H9 (cell line): ENCODE measurements around the gene STX8. TPM values are rescaled to one million over a fixed set of nuclear protein-coding genes. Genes with fewer than 3 reads are reported as not detected.
A peak's percentile ranks its signal among the peaks of the same experiment; 100 is the strongest.

ENCODE experiments used
- DNase-seq: peaks from one replicate; pipeline ENCODE4 v3.0.0-alpha.2; 2017
- H2AFZ ChIP-seq: one replicate; pipeline ENCODE4 v1.6.1; 2013; ENCODE audit warnings: mild to moderate bottlenecking, low read length, control low read depth, moderate library complexity
- H2AK5ac ChIP-seq: 2 replicates; pipeline ENCODE4 v1.6.1; 2013; ENCODE audit warnings: low read length, control low read depth, mixed read lengths; ENCODE audit not compliant: insufficient read length
- H2BK120ac ChIP-seq: one replicate; pipeline ENCODE4 v1.6.1; 2013; ENCODE audit warnings: low read depth, mild to moderate bottlenecking, low read length, control low read depth, inconsistent platforms; ENCODE audit not compliant: poor library complexity, severe bottlenecking
- H2BK12ac ChIP-seq: 2 replicates; pipeline ENCODE4 v1.6.1; 2013; ENCODE audit warnings: low read length, control low read depth, mixed read lengths, low read depth; ENCODE audit not compliant: insufficient read length
- H2BK15ac ChIP-seq: 2 replicates; pipeline ENCODE4 v1.6.1; 2013; ENCODE audit warnings: low read depth, low read length, control low read depth
- H2BK20ac ChIP-seq: one replicate; pipeline ENCODE4 v1.6.1; 2013; ENCODE audit warnings: low read depth, mild to moderate bottlenecking, low read length, control low read depth, inconsistent platforms; ENCODE audit not compliant: poor library complexity, severe bottlenecking
- H2BK5ac ChIP-seq: 2 replicates; pipeline ENCODE4 v1.6.1; 2013; ENCODE audit warnings: low read length, control low read depth, mixed read lengths; ENCODE audit not compliant: insufficient read length
- H3K14ac ChIP-seq: 2 replicates; pipeline ENCODE4 v1.6.1; 2013; ENCODE audit warnings: low read length, control low read depth; ENCODE audit not compliant: insufficient read depth
- H3K18ac ChIP-seq: 2 replicates; pipeline ENCODE4 v1.6.1; 2013; ENCODE audit warnings: low read depth, mild to moderate bottlenecking, mixed read lengths, low read length, control low read depth; ENCODE audit not compliant: insufficient read length
- H3K23ac ChIP-seq: 2 replicates; pipeline ENCODE4 v1.6.1; 2013; ENCODE audit warnings: low read length, control low read depth, mixed read lengths, low read depth; ENCODE audit not compliant: insufficient read length
- H3K23me2 ChIP-seq: 2 replicates; pipeline ENCODE4 v1.6.1; 2013; ENCODE audit warnings: low read depth, mild to moderate bottlenecking, mixed read lengths, low read length, control low read depth; ENCODE audit not compliant: insufficient read length, poor library complexity, severe bottlenecking
- H3K27ac ChIP-seq: 2 replicates; pipeline ENCODE4 v1.5.1; 2013; ENCODE audit warnings: low read length, control low read depth, mixed read lengths, low read depth; ENCODE audit not compliant: insufficient read length
- H3K27me3 ChIP-seq: 2 replicates; pipeline ENCODE4 v1.6.1; 2013; ENCODE audit warnings: low read length, control low read depth, inconsistent platforms; ENCODE audit not compliant: insufficient read depth
- H3K4ac ChIP-seq: 2 replicates; pipeline ENCODE4 v1.6.1; 2013; ENCODE audit warnings: low read depth, mild to moderate bottlenecking, control low read depth, inconsistent platforms, low read length, moderate library complexity
- H3K4me1 ChIP-seq: 2 replicates; pipeline ENCODE4 v1.6.1; 2013; ENCODE audit warnings: low read length, control low read depth, inconsistent platforms; ENCODE audit not compliant: insufficient read depth
- H3K4me2 ChIP-seq: 2 replicates; pipeline ENCODE4 v1.6.1; 2013; ENCODE audit warnings: low read length, control low read depth, mixed read lengths; ENCODE audit not compliant: insufficient read length, insufficient read depth
- H3K56ac ChIP-seq: 2 replicates; pipeline ENCODE4 v1.6.1; 2013; ENCODE audit warnings: low read depth, mild to moderate bottlenecking, mixed read lengths, low read length, control low read depth; ENCODE audit not compliant: insufficient read length
- H3K79me1 ChIP-seq: 2 replicates; pipeline ENCODE4 v1.6.1; 2013; ENCODE audit warnings: low read depth, mild to moderate bottlenecking, moderate library complexity, low read length, control low read depth, inconsistent platforms; ENCODE audit not compliant: insufficient read depth, poor library complexity, severe bottlenecking
- H3K79me2 ChIP-seq: 2 replicates; pipeline ENCODE4 v1.6.1; 2013; ENCODE audit warnings: low read length, control low read depth, inconsistent platforms; ENCODE audit not compliant: insufficient read depth
- H3K9ac ChIP-seq: 2 replicates; pipeline ENCODE4 v1.6.1; 2013; ENCODE audit warnings: low read length, control low read depth, mixed read lengths; ENCODE audit not compliant: insufficient read length; ENCODE audit errors: extremely low read depth
- H3K9me3 ChIP-seq: one replicate; pipeline ENCODE4 v1.6.1; 2013; ENCODE audit warnings: low read depth, low read length, inconsistent platforms; ENCODE audit not compliant: control insufficient read depth
- H3T11ph ChIP-seq: one replicate; pipeline ENCODE4 v1.6.1; 2013; ENCODE audit warnings: mild to moderate bottlenecking, low read length, control low read depth, inconsistent platforms
- H4K20me1 ChIP-seq: one replicate; pipeline ENCODE4 v1.6.1; 2013; ENCODE audit not compliant: control insufficient read depth, insufficient read length, insufficient read depth
- H4K5ac ChIP-seq: 2 replicates; pipeline ENCODE4 v1.6.1; 2013; ENCODE audit warnings: low read depth, mild to moderate bottlenecking, mixed read lengths, low read length, control low read depth; ENCODE audit not compliant: insufficient read length
- H4K8ac ChIP-seq: replicated peaks from 2 replicates; pipeline ENCODE4 v1.6.1; 2013; ENCODE audit warnings: low read length, control low read depth, mixed read lengths, low read depth; ENCODE audit not compliant: insufficient read length
- H4K91ac ChIP-seq: 2 replicates; pipeline ENCODE4 v1.6.1; 2013; ENCODE audit warnings: low read depth, mild to moderate bottlenecking, moderate library complexity, mixed read lengths, low read length, control low read depth; ENCODE audit not compliant: insufficient read length
- H3K27ac Mint-ChIP-seq, 3 experiments: 2 replicates in 2 of 3; 3 replicates in 1 of 3; pipeline ENCODE4 v1.8.0; 2020 to 2021; ENCODE audit warnings: mixed read lengths in 3 of 3, mild to moderate bottlenecking in 1 of 3, moderate library complexity in 1 of 3
- H3K27me3 Mint-ChIP-seq: 2 replicates; pipeline ENCODE4 v1.8.0; 2021; ENCODE audit warnings: low read depth, mild to moderate bottlenecking, moderate library complexity, mixed read lengths
- H3K36me3 Mint-ChIP-seq, 3 experiments: 2 replicates in 2 of 3; 3 replicates in 1 of 3; pipeline ENCODE4 v1.8.0; 2020 to 2021; ENCODE audit warnings: low read depth in 3 of 3, mixed read lengths in 3 of 3; ENCODE audit not compliant: insufficient read depth in 1 of 3
- H3K4me1 Mint-ChIP-seq, 2 experiments: 2 replicates each; pipeline ENCODE4 v1.8.0; 2020; ENCODE audit warnings: mixed read lengths in 2 of 2
- H3K4me3 Mint-ChIP-seq, 2 experiments: 2 replicates in 1 of 2; 3 replicates in 1 of 2; pipeline ENCODE4 v1.8.0; 2020 to 2021; ENCODE audit warnings: mild to moderate bottlenecking in 2 of 2, mixed read lengths in 2 of 2, moderate library complexity in 1 of 2
- H3K9me3 Mint-ChIP-seq, 2 experiments: 2 replicates in 1 of 2; 3 replicates in 1 of 2; pipeline ENCODE4 v1.8.0; 2020; ENCODE audit warnings: mild to moderate bottlenecking in 2 of 2, mixed read lengths in 2 of 2, moderate library complexity in 1 of 2
- WGBS: extraction: QIAGEN DNeasy Blood & Tissue Kit; methylation state at CpG from one replicate; pipeline ENCODE4 v1.1.7; 2013; ENCODE audit warnings: missing lambda C conversion rate, low lambda C conversion rate, mixed read lengths; ENCODE audit not compliant: insufficient read length; ENCODE audit errors: extremely low coverage; 5-methylcytosine and 5-hydroxymethylcytosine counted together
- total RNA-seq: library from RNA; stranded (reverse); gene quantifications from 2 replicates; pipeline ENCODE4 v1.2.1, GENCODE V29; 2021
- TF ChIP-seq, protein P1 (sequence below): fragments of 200-600 bp; sonication (generic); conservative IDR thresholded peaks from 3 replicates; pipeline ENCODE4 v1.8.0; 2021; ENCODE audit warnings: antibody characterized with exemption, mild to moderate bottlenecking

The STX8 gene
- total RNA-seq, 1 experiment from 2014 or later: 55.1 TPM

- Histone ChIP-seq H2BK20ac (no peak overlapping the region), H2BK120ac (no peak overlapping the region), H2BK5ac (no peak overlapping the region), H2AFZ (no peak overlapping the region), H3K14ac (no peak overlapping the region), H3K27me3 (no peaks in the 10 kb centered on the region), H3T11ph (no peak overlapping the region), H2AK5ac (no peak overlapping the region), H4K5ac (no peak overlapping the region), H3K79me2 (no peaks in the 10 kb centered on the region), H3K23me2 (no peaks in the 10 kb centered on the region), H3K56ac (no peak overlapping the region), H4K20me1 (no peaks in the 10 kb centered on the region), H3K18ac (no peak overlapping the region), H3K23ac (no peak overlapping the region), H3K9me3 (no peaks in the 10 kb centered on the region), H2BK15ac (no peak overlapping the region), H4K8ac (no peak overlapping the region), H3K4ac (no peak overlapping the region), H3K4me1 (no peaks in the 10 kb centered on the region), H2BK12ac (no peak overlapping the region), H3K79me1 (no peaks in the 10 kb centered on the region), H3K27ac (no peak overlapping the region), H3K9ac (no peak overlapping the region), H4K91ac (no peak overlapping the region), H3K4me2 (no peak overlapping the region)
- Mint-ChIP-seq H3K27ac (peak overlapping the region in 2 of 3 experiments; percentile 22 to 83; a peak in 1 of 7 replicates), H3K4me1 (peaks cover 10 to 22% of the 10 kb centered on the region in 2 experiments), H3K27me3 (peaks cover 6% of the 10 kb centered on the region), H3K36me3 (no peaks in the 10 kb centered on the region), H3K9me3 (peaks cover 0 to 5% of the 10 kb centered on the region in 2 experiments; a peak in 1 of 5 replicates), H3K4me3 (no peak overlapping the region)
- WGBS: no CpG with 5 or more reads among the region's 14 CpGs
- TF ChIP-seq, protein P1, sequence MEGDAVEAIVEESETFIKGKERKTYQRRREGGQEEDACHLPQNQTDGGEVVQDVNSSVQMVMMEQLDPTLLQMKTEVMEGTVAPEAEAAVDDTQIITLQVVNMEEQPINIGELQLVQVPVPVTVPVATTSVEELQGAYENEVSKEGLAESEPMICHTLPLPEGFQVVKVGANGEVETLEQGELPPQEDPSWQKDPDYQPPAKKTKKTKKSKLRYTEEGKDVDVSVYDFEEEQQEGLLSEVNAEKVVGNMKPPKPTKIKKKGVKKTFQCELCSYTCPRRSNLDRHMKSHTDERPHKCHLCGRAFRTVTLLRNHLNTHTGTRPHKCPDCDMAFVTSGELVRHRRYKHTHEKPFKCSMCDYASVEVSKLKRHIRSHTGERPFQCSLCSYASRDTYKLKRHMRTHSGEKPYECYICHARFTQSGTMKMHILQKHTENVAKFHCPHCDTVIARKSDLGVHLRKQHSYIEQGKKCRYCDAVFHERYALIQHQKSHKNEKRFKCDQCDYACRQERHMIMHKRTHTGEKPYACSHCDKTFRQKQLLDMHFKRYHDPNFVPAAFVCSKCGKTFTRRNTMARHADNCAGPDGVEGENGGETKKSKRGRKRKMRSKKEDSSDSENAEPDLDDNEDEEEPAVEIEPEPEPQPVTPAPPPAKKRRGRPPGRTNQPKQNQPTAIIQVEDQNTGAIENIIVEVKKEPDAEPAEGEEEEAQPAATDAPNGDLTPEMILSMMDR: no peak
- no peak for DNase-seq
Measured at GRCh38 chr17:9206741-9207332, 368.8 kb downstream of the STX8 start.
